H1 (cell line): Measurements from ENCODE around the gene IL17RD. TPM values are rescaled to one million over a fixed set of nuclear protein-coding genes. Genes with fewer than 3 reads are reported as not detected.

ENCODE experiments used
- CTCF ChIA-PET: fragments of 300-600 bp; sonication (Branson Sonifier 250); formaldehyde crosslinking; loops from one replicate; lab custom pipeline; 2021; ENCODE audit not compliant: partially characterized antibody; lab: Charles Lee
- POLR2A ChIA-PET: fragments of 300-600 bp; sonication (Branson Sonifier 250); formaldehyde crosslinking; loops from one replicate; lab custom pipeline; 2021; ENCODE audit warnings: inconsistent platforms; ENCODE audit not compliant: partially characterized antibody; lab: Charles Lee
- DNase-seq, 2 experiments: peaks; one replicate each; pipeline versions ENCODE4 v3.0.0 to v3.0.0-alpha.2; 2010 to 2022; ENCODE audit warnings: low spot score in 2 of 2, low read depth in 1 of 2, mixed read lengths in 1 of 2
- FAIRE-seq: peaks from 2 replicates; lab custom pipeline; 2011; peaks lifted over from hg19 to GRCh38; lab: Jason Lieb, UNC
- H2AFZ ChIP-seq: 2 replicates; pipeline ENCODE4 v1.8.1; 2012; ENCODE audit warnings: low read length, inconsistent platforms
- H2AK5ac ChIP-seq: 2 replicates; pipeline ENCODE4 v1.6.1; 2013; ENCODE audit warnings: low read depth, low read length
- H2BK120ac ChIP-seq: replicated peaks from 2 replicates; pipeline ENCODE3; 2013; ENCODE audit warnings: low read depth, low read length, inconsistent platforms
- H2BK12ac ChIP-seq: 2 replicates; pipeline ENCODE4 v1.6.1; 2013; ENCODE audit warnings: low read depth, low read length
- H2BK15ac ChIP-seq: 2 replicates; pipeline ENCODE4 v1.6.1; 2013; ENCODE audit warnings: low read length
- H2BK20ac ChIP-seq: 2 replicates; pipeline ENCODE4 v1.6.1; 2013; ENCODE audit warnings: low read length
- H2BK5ac ChIP-seq: 2 replicates; pipeline ENCODE4 v1.6.1; 2013; ENCODE audit warnings: low read depth, low read length
- H3K14ac ChIP-seq: 2 replicates; pipeline ENCODE4 v1.6.1; 2013; ENCODE audit warnings: inconsistent platforms; ENCODE audit not compliant: insufficient read length
- H3K18ac ChIP-seq: 2 replicates; pipeline ENCODE4 v1.6.1; 2013; ENCODE audit warnings: low read length; ENCODE audit errors: extremely low read depth
- H3K23ac ChIP-seq: 2 replicates; pipeline ENCODE4 v1.6.1; 2013; ENCODE audit warnings: inconsistent platforms; ENCODE audit not compliant: insufficient read length
- H3K23me2 ChIP-seq: 2 replicates; pipeline ENCODE4 v1.6.1; 2013; ENCODE audit warnings: low read depth, low read length
- H3K27ac ChIP-seq: 2 replicates; pipeline ENCODE4 v1.6.1; 2011; ENCODE audit warnings: low read depth, low read length, inconsistent platforms
- H3K27me3 ChIP-seq, 4 experiments: replicated peaks in 1 of 4; 1 replicate in 1 of 4; 2 replicates in 3 of 4; pipeline versions ENCODE4 v1.6.1 to v1.8.1; 2011 to 2013; ENCODE audit warnings: low read length in 3 of 4, mild to moderate bottlenecking in 3 of 4, inconsistent platforms in 2 of 4, mixed read lengths in 2 of 4, moderate library complexity in 1 of 4; ENCODE audit not compliant: control insufficient read depth in 3 of 4, insufficient read depth in 3 of 4; ENCODE audit errors: extremely low read depth in 1 of 4
- H3K36me3 ChIP-seq, 4 experiments: 2 replicates each; pipeline versions ENCODE4 v1.6.1 to v1.8.1; 2011 to 2013; ENCODE audit warnings: mild to moderate bottlenecking in 4 of 4, low read length in 3 of 4, moderate library complexity in 2 of 4, control low read depth in 1 of 4, inconsistent platforms in 1 of 4; ENCODE audit not compliant: insufficient read depth in 4 of 4, control insufficient read depth in 2 of 4
- H3K4ac ChIP-seq: replicated peaks from 2 replicates; pipeline ENCODE3; 2013; ENCODE audit warnings: low read length, low read depth, mixed read lengths, inconsistent platforms; ENCODE audit not compliant: insufficient read length
- H3K4me1 ChIP-seq, 4 experiments: replicated peaks in 1 of 4; 1 replicate in 1 of 4; 2 replicates in 3 of 4; pipeline versions ENCODE4 v1.6.1 to v1.8.1; 2011 to 2013; ENCODE audit warnings: low read length in 3 of 4, inconsistent platforms in 2 of 4, mixed read lengths in 1 of 4; ENCODE audit not compliant: insufficient read depth in 4 of 4, control insufficient read depth in 3 of 4
- H3K4me2 ChIP-seq, 2 experiments: 2 replicates each; pipeline versions ENCODE4 v1.6.1 to v1.8.1; 2011 to 2013; ENCODE audit warnings: low read depth in 2 of 2, low read length in 2 of 2, control low read depth in 1 of 2, inconsistent platforms in 1 of 2, mild to moderate bottlenecking in 1 of 2; ENCODE audit not compliant: insufficient read depth in 1 of 2
- H3K4me3 ChIP-seq, 4 experiments: fragments of 200-600, 300-600 bp in 1 of 4; sonication (generic), shearing (Covaris generic), sonication (Bioruptor Twin) in 1 of 4; 2 replicates each; pipeline versions ENCODE4 v1.5.1 to v1.8.1; 2011 to 2016; ENCODE audit warnings: low read length in 4 of 4, low read depth in 3 of 4, control low read depth in 2 of 4, inconsistent platforms in 2 of 4, mild to moderate bottlenecking in 2 of 4, mixed read lengths in 1 of 4, moderate library complexity in 1 of 4; ENCODE audit not compliant: insufficient read depth in 2 of 4; ENCODE audit errors: extremely low read depth in 1 of 4
- H3K56ac ChIP-seq: replicated peaks from 2 replicates; pipeline ENCODE3; 2013; ENCODE audit warnings: low read depth, mild to moderate bottlenecking, mixed read lengths, low read length, inconsistent platforms; ENCODE audit not compliant: insufficient read length
- H3K79me1 ChIP-seq: 2 replicates; pipeline ENCODE4 v1.6.1; 2013; ENCODE audit warnings: low read depth, low read length, control low read depth
- H3K79me2 ChIP-seq, 2 experiments: 2 replicates each; pipeline versions ENCODE4 v1.6.1 to v1.8.1; 2012 to 2013; ENCODE audit warnings: low read length in 2 of 2, mild to moderate bottlenecking in 2 of 2, inconsistent platforms in 1 of 2; ENCODE audit not compliant: insufficient read depth in 2 of 2, control insufficient read depth in 1 of 2
- H3K9ac ChIP-seq, 4 experiments: replicated peaks in 1 of 4; 1 replicate in 1 of 4; 2 replicates in 3 of 4; pipeline versions ENCODE4 v1.6.1 to v1.8.1; 2011 to 2013; ENCODE audit warnings: low read depth in 3 of 4, low read length in 3 of 4, control low read depth in 2 of 4, mild to moderate bottlenecking in 2 of 4, moderate library complexity in 2 of 4, inconsistent platforms in 1 of 4; ENCODE audit errors: extremely low read depth in 1 of 4
- H3K9me3 ChIP-seq, 2 experiments: 2 replicates each; pipeline versions ENCODE4 v1.6.1 to v1.8.1; 2012 to 2013; ENCODE audit warnings: mild to moderate bottlenecking in 2 of 2, moderate library complexity in 2 of 2, control low read depth in 1 of 2, inconsistent platforms in 1 of 2, low read depth in 1 of 2, low read length in 1 of 2, mixed read lengths in 1 of 2; ENCODE audit not compliant: insufficient read depth in 2 of 2
- H4K20me1 ChIP-seq, 2 experiments: replicated peaks in 1 of 2; 2 replicates each; pipeline versions ENCODE3 to v1.8.1; 2011 to 2013; ENCODE audit warnings: inconsistent platforms in 2 of 2, low read length in 2 of 2, mild to moderate bottlenecking in 1 of 2; ENCODE audit not compliant: insufficient read depth in 2 of 2, control insufficient read depth in 1 of 2
- H4K5ac ChIP-seq: 2 replicates; pipeline ENCODE4 v1.6.1; 2013; ENCODE audit warnings: low read length, low read depth, mixed read lengths, inconsistent platforms; ENCODE audit not compliant: insufficient read length
- H4K8ac ChIP-seq: 2 replicates; pipeline ENCODE4 v1.8.0; 2013; ENCODE audit warnings: mild to moderate bottlenecking, moderate library complexity, low read length, inconsistent platforms; ENCODE audit not compliant: insufficient read depth; ENCODE audit errors: extremely low read depth
- H4K91ac ChIP-seq: replicated peaks from 2 replicates; pipeline ENCODE3; 2013; ENCODE audit warnings: low read length, mixed read lengths, inconsistent platforms; ENCODE audit not compliant: insufficient read length
- CHD1 ChIP-seq: IDR thresholded peaks from 2 replicates; pipeline ENCODE4 v1.6.1; 2012; ENCODE audit warnings: low read depth, low read length, improper control_type of control experiment
- CTBP2 ChIP-seq: IDR thresholded peaks from 2 replicates; pipeline ENCODE4 v1.7.0; 2011; ENCODE audit warnings: borderline replicate concordance, mild to moderate bottlenecking, moderate library complexity, mixed read lengths, low read length; ENCODE audit not compliant: insufficient read depth, insufficient read length
- KDM4A ChIP-seq: IDR thresholded peaks from one replicate; pipeline ENCODE4 v1.7.1; 2012; ENCODE audit warnings: low read depth, mild to moderate bottlenecking, moderate library complexity, low read length, inconsistent platforms; ENCODE audit not compliant: severe bottlenecking
- NANOG ChIP-seq: IDR thresholded peaks from 2 replicates; pipeline ENCODE4 v1.6.1; 2011; ENCODE audit warnings: low read length, low read depth, mild to moderate bottlenecking, inconsistent platforms; ENCODE audit not compliant: insufficient read depth, poor library complexity, severe bottlenecking
- POLR2A ChIP-seq, 2 experiments: IDR thresholded peaks; 1 replicate in 1 of 2; 2 replicates in 1 of 2; pipeline ENCODE4 v1.6.1; 2011; ENCODE audit warnings: low read depth in 2 of 2, low read length in 2 of 2, mild to moderate bottlenecking in 2 of 2; ENCODE audit errors: control extremely low read depth in 1 of 2
- POLR2AphosphoS5 ChIP-seq: IDR thresholded peaks from 2 replicates; pipeline ENCODE4 v1.6.1; 2011; ENCODE audit warnings: low read depth, low read length
- POU5F1 ChIP-seq: IDR thresholded peaks from 2 replicates; pipeline ENCODE4 v1.6.1; 2011; ENCODE audit warnings: low read depth, mild to moderate bottlenecking, low read length, moderate library complexity
- RFX5 ChIP-seq: IDR thresholded peaks from 2 replicates; pipeline ENCODE4 v1.6.1; 2011; ENCODE audit warnings: low read depth, low read length, improper control_type of control experiment, borderline replicate concordance
- SIN3A ChIP-seq, 2 experiments: IDR thresholded peaks in 1 of 2; conservative IDR thresholded peaks in 1 of 2; 2 replicates each; pipeline ENCODE4 v1.6.1; 2011 to 2012; ENCODE audit warnings: low read length in 2 of 2, improper control_type of control experiment in 1 of 2, low read depth in 1 of 2, mild to moderate bottlenecking in 1 of 2
- SP2 ChIP-seq: IDR thresholded peaks from 2 replicates; pipeline ENCODE4 v1.6.1; 2012; ENCODE audit warnings: mild to moderate bottlenecking, low read length, inconsistent platforms
- SP4 ChIP-seq: IDR thresholded peaks from 2 replicates; pipeline ENCODE4 v1.6.1; 2012; ENCODE audit warnings: low read length, inconsistent platforms
- TBP ChIP-seq: IDR thresholded peaks from 2 replicates; pipeline ENCODE4 v1.6.1; 2011; ENCODE audit warnings: low read depth, low read length, improper control_type of control experiment
- TCF12 ChIP-seq: IDR thresholded peaks from 2 replicates; pipeline ENCODE4 v1.6.1; 2011; ENCODE audit warnings: low read depth, mild to moderate bottlenecking, low read length
- WGBS, 2 experiments: shearing (Covaris generic) in 1 of 2; methylation state at CpG; one replicate each; pipeline versions ENCODE4 v1.1.6 to v1.1.7; 2013 to 2015; ENCODE audit warnings: low lambda C conversion rate in 2 of 2, mixed read lengths in 2 of 2, inconsistent platforms in 1 of 2, low coverage in 1 of 2, missing lambda C conversion rate in 1 of 2; ENCODE audit not compliant: insufficient replicate concordance in 2 of 2, insufficient coverage in 1 of 2, insufficient read length in 1 of 2; ENCODE audit errors: extremely low coverage in 1 of 2, missing lambda C conversion rate in 1 of 2; 5-methylcytosine and 5-hydroxymethylcytosine counted together
- polyA plus RNA-seq, 7 experiments: library from polyadenylated mRNA; depleted of rRNA in 3 of 7; stranded (reverse) in 5 of 7; unstranded in 2 of 7; fragments of >200 nt in 5 of 7; fragments of 200-250 nt in 2 of 7; gene quantifications; 1 replicate in 5 of 7; 2 replicates in 1 of 7; 4 replicates in 1 of 7; pipeline versions ENCODE4 v1.2.1 to v1.2.3, GENCODE V29; 2011 to 2013; ENCODE audit warnings: missing spikeins in 2 of 7, mixed read lengths in 2 of 7
- total RNA-seq: library from RNA; stranded (reverse); fragmentation: NEBNext Ultra II Directional; extraction: Animal tissue kit (Norgen Biotek cat#: 25700); gene quantifications from 2 replicates; pipeline ENCODE4 v1.2.1, GENCODE V29; 2021

The IL17RD gene
- total and polyA plus RNA-seq, 2 of the 8 experiments (the other 6 are each of a cell fraction or from before 2014, with no cell fraction given), result 10.9 to 48.9 TPM

DNA sequence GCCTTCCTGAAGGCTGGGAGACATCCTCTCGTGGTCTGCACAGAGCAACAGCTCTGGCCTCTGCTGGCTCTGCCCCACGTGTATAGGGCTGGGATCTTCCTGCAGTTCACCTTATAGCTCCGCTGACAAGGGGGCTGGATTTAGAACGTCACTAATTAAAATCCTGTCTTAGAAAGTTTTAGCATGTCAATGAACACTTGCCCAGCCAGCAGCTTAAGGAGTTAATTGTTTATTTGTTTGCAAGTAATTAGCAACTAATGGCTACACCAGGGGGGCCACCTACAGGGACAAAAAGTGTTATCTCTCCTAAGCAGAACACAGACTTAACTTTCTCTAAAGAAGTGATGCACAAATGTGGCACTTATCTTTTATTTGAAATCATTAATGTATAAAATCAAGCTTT is 34.7 kb upstream of the IL17RD start, which contains the start of gene HESX1:
Gene HESX1 (minus strand): TSS at position 84 of the 403 bp plus-strand sequence. CDS start 60 bp downstream, at position 24.
- Histone ChIP-seq H3K4me3 (peak within 1 kb of the TSS; percentile 49 to 73 (median 60)), H2BK20ac (no peak within 1 kb of the TSS), H3K79me2 (peaks cover 0 to 17% of the 10 kb centered on the region in 2 experiments; a peak in 2 of 4 replicates), H3K9ac (peak within 1 kb of the TSS in 1 of 4 experiments; percentile 11; a peak in 1 of 7 replicates), H3K79me1 (no peaks in the 10 kb centered on the region), H3K36me3 (no peaks in the 10 kb centered on the region; a peak in 1 of 8 replicates), H4K8ac (no peak within 1 kb of the TSS), H2BK15ac (0 out of 2 replicates have a peak within 1 kb of the TSS, but pooled peaks have one; percentile 83), H3K27ac (no peak within 1 kb of the TSS), H3K4me1 (peaks cover 1 to 10% (median 4%) of the 10 kb centered on the region in 4 experiments; a peak in 5 of 7 replicates), H3K23me2 (peaks cover 2% of the 10 kb centered on the region; the same call in 1 of the 2 replicates), H3K4me2 (peak within 1 kb of the TSS; percentile 67 to 71), H3K4ac (no peak within 1 kb of the TSS), H2BK120ac (no peak within 1 kb of the TSS), H3K56ac (no peak within 1 kb of the TSS), H3K18ac (peak within 1 kb of the TSS; percentile 44; the same call in 1 of the 2 replicates), H4K5ac (no peak within 1 kb of the TSS), H2AK5ac (no peak within 1 kb of the TSS), H3K23ac (no peak within 1 kb of the TSS), H2BK5ac (0 out of 2 replicates have a peak within 1 kb of the TSS, but pooled peaks have one; percentile 64), H4K20me1 (no peaks in the 10 kb centered on the region), H4K91ac (no peak within 1 kb of the TSS), H3K27me3 (no peaks in the 10 kb centered on the region; a peak in 1 of 7 replicates), H2AFZ (no peak within 1 kb of the TSS), H2BK12ac (no peak within 1 kb of the TSS), H3K14ac (no peak within 1 kb of the TSS), H3K9me3 (no peaks in the 10 kb centered on the region)
- peak; percentile 68 to 75 for DNase-seq
- POLR2A ChIA-PET, result interaction anchor here (0.8 to 1.6 kb wide), 10 partner anchors 19 to 396 kb away, joined by 3 to 8 read pairs (median 4); no protein-coding TSS in a partner anchor
- WGBS, 2 experiments, result 4% methylated on average over 4 of the region's 4 CpGs; no CpG with 5 or more reads in 1 of the 2 experiments
- CTCF ChIA-PET, result interaction anchor here (0.7 to 1.8 kb wide), 9 partner anchors 12 to 100 kb away, joined by 3 to 12 read pairs (median 4); partner anchors contain the start of gene APPL1
- peak; percentile 98 for FAIRE-seq
- peak; percentile 93 for TF ChIP-seq TBP
- no peak for TF ChIP-seq RFX5
- no peak for TF ChIP-seq CHD1
- TF ChIP-seq POU5F1, result peak; percentile 55; the same call in 1 of the 2 replicates
- peak; percentile 57; the same call in 1 of the 2 replicates for TF ChIP-seq SP4
- TF ChIP-seq POLR2A (IDR thresholded peaks at IDR 0.05; ENCODE audit: control extremely low read depth in 1 of 2, low read depth in 2 of 2, low read length in 2 of 2), result peak; percentile 79 to 94
- peak; percentile 78 to 81; a peak in 3 of 4 replicates for TF ChIP-seq SIN3A (conservative IDR thresholded peaks at IDR 0.05 in 1 of 2, IDR thresholded peaks at IDR 0.05 in 1 of 2; ENCODE audit: low read depth in 1 of 2, low read length in 2 of 2)
- 0 out of 2 replicates have a peak, but pooled peaks have one; percentile 39 for TF ChIP-seq TCF12
- peak; percentile 98 for TF ChIP-seq NANOG
- TF ChIP-seq KDM4A, result no peak
- TF ChIP-seq SP2, result no peak
- TF ChIP-seq POLR2AphosphoS5, result peak; percentile 91
- TF ChIP-seq CTBP2, result no peak
